Breast epithelium (tissue), 3 donors: ENCODE data around the gene SPEN.

Source experiments
- CTCF ChIP-seq, 3 donors: fragments of 450-650 bp; IDR thresholded peaks; one replicate each; pipeline ENCODE4 v1.5.1; 2016 to 2017; ENCODE audit warnings: antibody characterized with exemption in 3 of 3, mild to moderate bottlenecking in 3 of 3, moderate library complexity in 3 of 3
- POLR2AphosphoS5 ChIP-seq, 3 donors: sonication (generic); formaldehyde crosslinking; IDR thresholded peaks; one replicate each; pipeline ENCODE4 v1.6.1; 2017; ENCODE audit warnings: antibody characterized with exemption in 3 of 3

GRCh38 chr1:15810073-15810472 lies 37.4 kb upstream of the SPEN start:
- TF ChIP-seq CTCF (IDR thresholded peaks at IDR 0.05): no peak
- no peak for TF ChIP-seq POLR2AphosphoS5 (IDR thresholded peaks at IDR 0.05)
